NCI-H345 treated with DMSO at 0.1 percent for 48 hours (cell line): ENCODE results near the gene NAT14.

ENCODE experiments used
- DNase-seq: peaks from one replicate; lab custom pipeline; 2025; ENCODE audit not compliant: unreplicated experiment; lab: John Stamatoyannopoulos, UW

Gene NAT14

GRCh38 chr19:55452749-55453346 lies 32.1 kb upstream of the NAT14 start:
- no peak for DNase-seq

GRCh38 chr19:55453511-55454260 lies 31.3 kb upstream of the NAT14 start:
- DNase-seq, result no peak

GRCh38 chr19:55454787-55455243 lies 30.2 kb upstream of the NAT14 start:
- DNase-seq, result no peak

- DNase-seq, result no peak
These were observed 29.3 kb upstream of the NAT14 start for GRCh38 chr19:55455576-55456235.

GRCh38 chr19:55456347-55456746 lies 28.6 kb upstream of the NAT14 start:
- DNase-seq, result no peak

- no peak for DNase-seq
These were observed 27.1 kb upstream of the NAT14 start for GRCh38 chr19:55457683-55458457.

GRCh38 chr19:55459551-55459949 lies 25.4 kb upstream of the NAT14 start:
- DNase-seq, result no peak

GRCh38 chr19:55459950-55460657 lies 24.9 kb upstream of the NAT14 start:
- DNase-seq, result no peak

GRCh38 chr19:55460670-55461258 lies 24.2 kb upstream of the NAT14 start:
- no peak for DNase-seq

- DNase-seq, result peak; percentile 93
These were observed 23.6 kb upstream of the NAT14 start, which contains the start of gene ISOC2 for GRCh38 chr19:55461259-55461973. TSS of gene ISOC2 (minus strand) at chr19:55461642. CDS start at chr19:55456486, 5,156 bp downstream.

- DNase-seq, result no peak
These were observed 22.9 kb upstream of the NAT14 start for GRCh38 chr19:55461974-55462626.

GRCh38 chr19:55462722-55463121 lies 22.3 kb upstream of the NAT14 start:
- no peak for DNase-seq

- no peak for DNase-seq
These were observed 21.4 kb upstream of the NAT14 start for GRCh38 chr19:55463583-55464031.

GRCh38 chr19:55464039-55464661 lies 20.8 kb upstream of the NAT14 start:
- DNase-seq, result no peak

- no peak for DNase-seq
These were observed 20.3 kb upstream of the NAT14 start, which contains the start of gene C19orf85 for GRCh38 chr19:55464662-55465054. TSS of gene C19orf85 (minus strand) at chr19:55464751. CDS start at chr19:55464554, 197 bp downstream.

GRCh38 chr19:55465460-55466240 lies 19.3 kb upstream of the NAT14 start:
- DNase-seq, result no peak

GRCh38 chr19:55466241-55466614 lies 18.8 kb upstream of the NAT14 start:
- no peak for DNase-seq
